NCI-H2107 treated with DMSO at 0.1 percent for 48 hours (cell line): Measurements from ENCODE around the gene MORN5.
A peak's percentile ranks its signal among the peaks of the same experiment; 100 is the strongest.
"Not testable (repeated sequence)": the region's sequence is repeated elsewhere in the genome, so short reads cannot be mapped to it uniquely, and the experiment has no call there.

Experiments
- DNase-seq: peaks from one replicate; lab custom pipeline; 2025; ENCODE audit not compliant: unreplicated experiment; lab: John Stamatoyannopoulos, UW

Gene MORN5

GRCh38 chr9:122159026-122159924 is at the start of gene MORN5, which contains the start of gene NDUFA8:
TSS of gene MORN5 (plus strand) at chr9:122159908. CDS start at chr9:122159973, 65 bp downstream.
TSS of gene NDUFA8 (minus strand) at chr9:122159779. CDS start at chr9:122159677, 102 bp downstream.
- DNase-seq, result peak; percentile 91

DNA sequence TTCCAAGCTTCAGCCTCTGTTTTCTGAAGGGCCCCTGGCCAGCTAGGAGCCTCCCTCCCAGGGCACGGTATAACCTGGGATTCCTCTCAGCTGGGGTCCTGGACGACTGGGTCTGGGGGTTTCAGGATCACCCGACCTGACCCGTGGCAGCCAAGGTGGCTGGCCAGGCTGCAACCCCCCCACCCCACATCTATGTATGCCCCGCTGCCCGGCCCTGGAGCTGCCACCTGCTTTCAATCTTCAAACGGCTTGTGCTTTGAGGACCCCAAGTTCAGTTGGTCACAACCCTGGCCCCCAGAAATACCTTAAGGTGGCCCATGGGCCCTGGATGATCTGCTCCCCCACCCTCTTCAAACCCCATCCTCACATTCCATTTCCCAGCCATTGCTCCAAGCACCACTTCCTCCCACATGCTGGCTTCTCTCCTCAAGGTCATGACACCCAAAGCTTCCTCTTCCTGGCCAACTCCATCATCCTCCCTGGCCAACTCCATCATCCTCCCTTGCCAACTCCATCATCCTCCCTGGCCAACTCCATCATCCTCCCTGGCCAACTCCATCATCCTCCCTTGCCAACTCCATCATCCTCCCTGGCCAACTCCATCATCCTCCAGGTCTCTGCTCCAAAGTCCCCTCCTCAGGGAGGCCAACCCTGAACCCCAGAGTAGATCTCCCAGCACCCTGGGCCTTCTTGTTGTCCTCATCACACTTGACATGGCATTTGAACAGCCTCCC is 49.4 kb upstream of the MORN5 start:
- DNase-seq, result no peak

- DNase-seq, result no peak
These were observed 48.2 kb upstream of the MORN5 start for GRCh38 chr9:122111413-122112085.

- DNase-seq, result no peak
These were observed 47.5 kb upstream of the MORN5 start for GRCh38 chr9:122112238-122112637.

- no peak for DNase-seq
These were observed 46.1 kb upstream of the MORN5 start for GRCh38 chr9:122113574-122113973.

- DNase-seq, result no peak
These were observed 44.3 kb upstream of the MORN5 start for GRCh38 chr9:122115176-122116035.

GRCh38 chr9:122116040-122116439 is 43.7 kb upstream of the MORN5 start:
- DNase-seq, result no peak

DNA sequence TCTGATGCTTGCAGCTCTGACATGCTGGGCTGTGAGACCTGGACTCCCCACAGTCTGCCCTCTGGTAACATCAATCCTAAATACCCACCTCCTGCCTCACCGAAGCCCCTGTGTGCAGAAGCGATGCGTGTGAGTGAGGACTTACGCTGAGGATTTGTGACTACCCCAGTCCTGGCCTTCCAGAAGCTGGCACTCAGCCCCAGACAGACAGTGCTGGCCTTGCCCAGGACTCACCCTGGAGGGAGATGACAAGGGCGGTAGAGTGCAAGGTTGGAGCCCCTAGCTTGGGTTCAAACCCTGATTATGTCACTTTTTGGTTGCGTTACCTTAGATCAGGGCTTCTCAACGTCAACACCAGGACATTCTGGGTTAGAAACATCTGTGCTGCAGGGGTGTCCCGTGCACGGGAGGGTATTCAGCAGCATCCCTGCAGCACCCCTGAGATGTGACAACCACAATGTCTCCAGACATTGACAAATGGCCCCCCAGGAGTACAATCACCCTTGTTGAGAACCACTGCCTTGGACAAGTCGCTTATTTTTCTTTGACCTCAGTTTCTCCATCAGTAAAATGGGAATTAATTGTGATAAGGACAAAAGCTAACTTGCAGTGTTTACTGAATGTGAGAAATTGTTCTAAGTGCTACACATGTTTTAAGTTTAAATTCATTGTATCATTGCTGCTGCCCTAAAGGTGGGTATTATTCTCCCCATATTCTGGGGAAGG is 43.1 kb upstream of the MORN5 start:
- DNase-seq, result no peak

DNA sequence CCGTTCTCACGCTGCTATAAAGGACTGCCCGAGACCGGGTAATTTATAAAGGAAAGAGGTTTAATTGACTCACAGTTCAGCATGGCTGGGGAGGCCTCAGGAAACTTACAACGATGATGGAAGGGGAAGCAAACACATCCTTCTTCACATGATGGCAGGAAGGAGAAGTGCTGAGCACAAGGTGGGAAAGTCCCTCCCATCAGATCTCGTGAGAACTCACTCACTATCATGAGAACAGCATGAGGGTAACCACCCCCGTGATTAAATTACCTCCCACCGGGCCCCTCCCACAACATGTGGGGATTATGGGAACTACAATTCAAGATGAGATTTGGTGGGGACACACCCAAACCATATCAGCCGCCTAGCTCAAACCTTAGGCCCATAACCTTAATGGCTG is 42.5 kb upstream of the MORN5 start:
- DNase-seq, result not testable (repeated sequence)

- no peak for DNase-seq
These were observed 41.2 kb upstream of the MORN5 start for GRCh38 chr9:122118343-122119165.

GRCh38 chr9:122119166-122119521 is 40.6 kb upstream of the MORN5 start:
- DNase-seq, result no peak

- no peak for DNase-seq
These were observed 40.0 kb upstream of the MORN5 start for GRCh38 chr9:122119721-122120120.

DNA sequence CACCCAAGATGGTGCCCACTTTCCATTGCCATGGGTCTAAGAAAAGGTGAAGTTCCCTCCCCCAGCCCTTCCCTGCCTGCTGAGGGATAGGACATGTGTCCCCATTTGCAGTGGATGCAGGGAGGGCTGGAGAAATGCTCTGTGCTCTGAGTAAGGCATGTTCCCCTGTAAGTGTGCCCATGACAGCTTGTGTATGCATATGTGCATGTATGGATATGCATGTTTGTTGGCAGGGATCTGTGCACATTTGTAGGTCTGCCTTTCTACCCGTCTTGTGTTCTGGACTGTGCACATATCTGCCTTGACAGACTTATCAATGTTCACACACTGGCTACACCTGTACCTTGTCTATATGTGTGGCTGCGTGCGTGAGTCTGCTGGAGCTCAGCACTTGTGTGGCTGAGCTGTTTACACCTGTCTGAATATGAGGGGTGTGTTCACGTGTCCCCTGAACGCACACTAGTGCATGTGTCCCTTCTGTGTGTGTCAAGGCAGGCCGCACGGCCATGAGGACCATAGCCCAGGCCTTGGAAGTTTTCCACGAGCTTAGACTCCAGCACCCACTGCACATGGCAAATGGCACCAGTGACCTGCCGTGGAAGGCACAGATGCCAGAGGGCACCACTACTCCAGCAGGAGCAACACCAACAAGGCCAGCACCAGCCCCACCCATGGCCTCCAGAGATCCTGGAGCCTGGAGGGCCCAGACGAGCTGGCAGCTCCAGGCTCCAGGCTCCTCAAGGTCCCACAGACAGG is 39.2 kb upstream of the MORN5 start:
- DNase-seq, result no peak

GRCh38 chr9:122121391-122121790 is 38.3 kb upstream of the MORN5 start:
- DNase-seq, result no peak

GRCh38 chr9:122121931-122122330 is 37.8 kb upstream of the MORN5 start:
- no peak for DNase-seq

DNA sequence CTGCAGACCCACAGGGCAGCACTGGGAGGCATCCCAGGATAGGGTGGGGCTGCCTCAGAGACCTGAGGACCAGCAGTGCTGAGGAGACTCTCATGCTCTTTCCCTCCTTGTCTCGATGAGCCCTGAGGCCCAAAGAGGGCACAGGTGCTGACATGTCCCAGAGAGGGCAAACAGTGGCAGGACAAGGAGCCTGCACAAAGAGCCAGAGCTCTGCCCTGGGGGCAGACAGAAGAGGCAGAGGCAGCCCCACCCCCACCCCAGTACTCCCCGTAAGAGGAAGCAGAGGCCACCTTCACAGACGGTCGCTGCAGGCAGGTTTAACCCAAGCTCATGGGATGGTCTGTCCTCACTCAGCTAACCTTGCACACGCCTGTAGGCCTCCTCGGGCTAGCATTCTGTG is 37.2 kb upstream of the MORN5 start:
- DNase-seq, result no peak

DNA sequence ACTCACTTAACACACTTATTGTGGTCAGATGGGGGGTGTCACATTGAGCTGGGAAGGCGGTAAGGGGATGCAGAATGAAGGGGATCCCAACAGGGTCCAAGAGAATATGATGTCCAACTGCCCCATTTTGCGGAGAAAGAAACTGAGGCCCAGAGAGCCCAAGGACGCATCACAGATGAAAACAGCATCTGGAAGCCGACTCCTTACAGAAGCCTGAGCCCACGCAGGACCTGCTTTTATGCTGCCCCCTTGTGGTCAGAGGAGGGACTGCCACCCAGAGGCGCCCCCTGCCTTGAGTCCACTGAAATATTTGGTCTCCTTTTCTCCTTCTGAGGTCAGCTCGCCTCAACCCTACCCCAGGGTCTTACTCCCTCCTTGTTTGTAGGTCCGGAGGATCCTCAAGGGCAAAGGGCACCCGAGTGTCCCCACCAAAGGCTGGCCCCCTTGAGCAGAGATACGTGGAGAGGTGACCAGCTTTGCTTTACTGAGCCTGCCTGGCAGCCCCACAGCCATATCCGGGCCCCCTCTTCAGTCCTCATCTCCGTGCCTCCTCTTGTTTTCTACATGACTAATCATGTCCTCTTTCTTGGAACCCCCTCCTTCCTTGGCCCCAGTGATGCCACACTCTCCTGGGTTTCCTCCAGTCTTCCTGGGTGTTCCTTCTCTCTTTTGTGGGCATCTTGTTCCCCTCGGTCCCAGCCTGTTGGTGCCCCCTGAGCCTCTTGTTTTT is 36.6 kb upstream of the MORN5 start:
- DNase-seq, result peak; percentile 12

GRCh38 chr9:122124048-122124447 is 35.7 kb upstream of the MORN5 start:
- no peak for DNase-seq
